Dedifferentiated amniotic fluid mesenchymal stem cell (primary cell): ENCODE measurements around the gene NPIPA5.
"Not testable (repeated sequence)": the region's sequence is repeated elsewhere in the genome, so short reads cannot be mapped to it uniquely, and the experiment has no call there.

Experiments used
- DNase-seq: peaks from one replicate; pipeline ENCODE4 v3.0.0-alpha.2; 2016; ENCODE audit errors: extremely low spot score

NPIPA5 gene

GRCh38 chr16:15393025-15393424 is 14.9 kb upstream of the NPIPA5 start:
- DNase-seq, result not testable (repeated sequence)

- not testable (repeated sequence) for DNase-seq
These were observed 11.8 kb upstream of the NPIPA5 start for GRCh38 chr16:15389916-15390315.

- not testable (repeated sequence) for DNase-seq
These were observed 10.0 kb upstream of the NPIPA5 start for GRCh38 chr16:15388060-15388459.

GRCh38 chr16:15382810-15383209 is 4.7 kb upstream of the NPIPA5 start:
- DNase-seq, result not testable (repeated sequence)

GRCh38 chr16:15357495-15357894 is 20.6 kb downstream of the NPIPA5 start:
- DNase-seq, result not testable (repeated sequence)

- not testable (repeated sequence) for DNase-seq
These were observed 23.2 kb downstream of the NPIPA5 start for GRCh38 chr16:15354846-15355245.

- not testable (repeated sequence) for DNase-seq
These were observed 25.2 kb downstream of the NPIPA5 start for GRCh38 chr16:15352852-15353251.

- not testable (repeated sequence) for DNase-seq
These were observed 26.3 kb downstream of the NPIPA5 start for GRCh38 chr16:15351745-15352144.

GRCh38 chr16:15351251-15351650 is 26.8 kb downstream of the NPIPA5 start:
- DNase-seq, result not testable (repeated sequence)

GRCh38 chr16:15348721-15349120 is 29.4 kb downstream of the NPIPA5 start:
- DNase-seq, result not testable (repeated sequence)

- DNase-seq, result not testable (repeated sequence)
These were observed 35.8 kb downstream of the NPIPA5 start for GRCh38 chr16:15342337-15342736.

- DNase-seq, result not testable (repeated sequence)
These were observed 39.1 kb downstream of the NPIPA5 start for GRCh38 chr16:15338986-15339385.

GRCh38 chr16:15337974-15338605 is 40.0 kb downstream of the NPIPA5 start:
- not testable (repeated sequence) for DNase-seq

GRCh38 chr16:15335609-15336008 is 42.5 kb downstream of the NPIPA5 start:
- DNase-seq, result not testable (repeated sequence)

- not testable (repeated sequence) for DNase-seq
These were observed 44.1 kb downstream of the NPIPA5 start for GRCh38 chr16:15333969-15334368.

- not testable (repeated sequence) for DNase-seq
These were observed 47.1 kb downstream of the NPIPA5 start for GRCh38 chr16:15330978-15331377.

- not testable (repeated sequence) for DNase-seq
These were observed 53.1 kb downstream of the NPIPA5 start for GRCh38 chr16:15324954-15325353.

GRCh38 chr16:15323373-15323772 is 54.7 kb downstream of the NPIPA5 start:
- DNase-seq, result not testable (repeated sequence)

GRCh38 chr16:15321221-15321620 is 56.9 kb downstream of the NPIPA5 start:
- not testable (repeated sequence) for DNase-seq

- DNase-seq, result not testable (repeated sequence)
These were observed 63.5 kb downstream of the NPIPA5 start for GRCh38 chr16:15314562-15314961.
